ENCODE data around the gene LRRC27.

The LRRC27 gene

DNA sequence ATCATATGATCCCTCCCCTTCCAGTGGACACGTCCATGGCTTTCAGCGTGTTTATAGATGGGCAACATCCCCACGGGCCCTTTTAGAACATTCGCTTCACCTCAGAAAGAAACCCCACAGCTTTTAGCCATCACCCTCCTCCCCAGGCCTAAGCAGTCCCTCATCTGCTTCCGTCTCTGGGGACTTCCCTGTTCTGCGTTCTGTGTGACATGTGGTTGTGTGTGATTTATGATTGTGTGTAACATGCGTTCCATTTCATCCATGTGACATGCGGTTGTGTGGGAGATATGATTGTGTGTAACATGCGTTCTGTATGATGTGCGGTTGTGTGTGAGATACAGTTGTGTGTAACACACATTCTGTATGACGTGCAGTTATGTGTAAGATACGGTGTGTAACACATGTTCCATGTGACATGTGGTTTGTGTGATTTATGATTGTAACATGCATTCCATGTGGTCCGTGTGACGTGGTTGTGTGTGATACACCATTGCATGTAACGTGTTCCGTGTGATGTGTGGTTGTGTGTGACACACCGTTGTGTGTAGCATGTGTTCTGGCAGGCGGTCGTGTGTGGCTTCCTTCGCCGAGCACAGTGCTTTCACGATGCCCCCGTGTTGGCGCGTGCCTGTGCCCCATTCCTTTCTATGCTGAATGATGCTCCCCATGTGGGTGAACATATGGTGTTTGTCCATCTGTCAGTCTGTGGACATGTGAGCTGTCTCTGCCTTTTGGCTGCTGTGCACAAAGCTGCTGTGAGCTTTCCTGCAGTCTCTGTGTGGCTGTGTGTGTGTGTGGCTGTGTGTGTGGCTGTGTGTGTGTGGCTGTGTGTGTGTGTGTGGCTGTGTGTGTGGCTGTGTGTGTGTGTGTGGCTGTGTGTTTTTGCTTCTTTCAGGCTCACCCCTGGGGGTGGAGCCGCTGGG, 91.2 kb downstream of the LRRC27 start:
- no peak overlapping the region for H3K4me3 ChIP-seq (replicated peaks; ENCODE audit: low read depth, low read length)
- no peak for DNase-seq (ENCODE audit: extremely low read depth, low read depth)
- TF ChIP-seq, protein P1, sequence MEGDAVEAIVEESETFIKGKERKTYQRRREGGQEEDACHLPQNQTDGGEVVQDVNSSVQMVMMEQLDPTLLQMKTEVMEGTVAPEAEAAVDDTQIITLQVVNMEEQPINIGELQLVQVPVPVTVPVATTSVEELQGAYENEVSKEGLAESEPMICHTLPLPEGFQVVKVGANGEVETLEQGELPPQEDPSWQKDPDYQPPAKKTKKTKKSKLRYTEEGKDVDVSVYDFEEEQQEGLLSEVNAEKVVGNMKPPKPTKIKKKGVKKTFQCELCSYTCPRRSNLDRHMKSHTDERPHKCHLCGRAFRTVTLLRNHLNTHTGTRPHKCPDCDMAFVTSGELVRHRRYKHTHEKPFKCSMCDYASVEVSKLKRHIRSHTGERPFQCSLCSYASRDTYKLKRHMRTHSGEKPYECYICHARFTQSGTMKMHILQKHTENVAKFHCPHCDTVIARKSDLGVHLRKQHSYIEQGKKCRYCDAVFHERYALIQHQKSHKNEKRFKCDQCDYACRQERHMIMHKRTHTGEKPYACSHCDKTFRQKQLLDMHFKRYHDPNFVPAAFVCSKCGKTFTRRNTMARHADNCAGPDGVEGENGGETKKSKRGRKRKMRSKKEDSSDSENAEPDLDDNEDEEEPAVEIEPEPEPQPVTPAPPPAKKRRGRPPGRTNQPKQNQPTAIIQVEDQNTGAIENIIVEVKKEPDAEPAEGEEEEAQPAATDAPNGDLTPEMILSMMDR (IDR thresholded peaks at IDR 0.05; ENCODE audit: low read depth, low read length, missing control alignments) = no peak

DNA sequence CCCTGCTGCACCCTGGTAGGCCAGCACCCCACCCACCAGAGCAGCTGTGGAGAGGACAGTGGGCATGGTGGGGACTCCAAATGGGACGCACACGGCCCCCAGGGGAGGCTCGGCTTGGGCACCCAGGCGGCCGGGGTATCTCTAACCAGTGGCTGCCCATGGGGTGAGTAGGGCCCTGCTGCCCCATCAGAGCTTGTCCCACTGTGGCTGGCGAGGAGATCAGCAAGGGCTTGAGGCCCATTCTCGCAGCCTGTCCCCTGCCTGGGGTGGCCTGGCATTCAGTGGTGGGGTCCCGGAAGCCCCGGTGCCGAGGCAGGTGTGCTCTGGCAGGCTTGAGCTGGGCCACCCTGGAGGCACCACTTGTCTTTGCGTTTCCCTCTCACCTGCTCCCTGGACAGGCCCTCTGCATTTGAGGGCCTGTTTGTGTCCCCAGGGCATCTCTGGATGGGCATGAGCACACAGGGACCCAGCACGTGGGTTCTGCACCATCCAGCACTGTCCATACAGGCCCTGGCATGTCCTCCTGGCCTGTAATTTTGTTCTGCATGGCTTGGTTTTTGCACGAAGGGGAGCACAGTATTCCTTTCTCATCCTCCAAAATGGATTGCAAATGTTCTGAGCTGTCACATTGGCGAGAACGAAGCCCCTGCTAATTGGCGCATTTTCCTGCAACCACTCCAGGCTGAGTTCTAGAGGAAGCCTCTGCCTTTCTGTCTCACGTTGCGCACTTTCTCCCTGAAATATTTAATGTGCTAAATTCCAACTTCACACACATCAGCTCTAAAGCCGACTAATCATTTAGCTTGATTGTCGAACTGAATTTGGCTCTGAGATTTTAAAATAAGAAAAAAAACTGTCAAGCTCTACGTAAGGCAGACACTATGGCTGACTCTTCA, 92.2 kb downstream of the LRRC27 start:
- no peak for DNase-seq (ENCODE audit: extremely low read depth, low read depth)
- TF ChIP-seq, protein P1 (IDR thresholded peaks at IDR 0.05; ENCODE audit: low read depth, low read length, missing control alignments) = no peak

DNA sequence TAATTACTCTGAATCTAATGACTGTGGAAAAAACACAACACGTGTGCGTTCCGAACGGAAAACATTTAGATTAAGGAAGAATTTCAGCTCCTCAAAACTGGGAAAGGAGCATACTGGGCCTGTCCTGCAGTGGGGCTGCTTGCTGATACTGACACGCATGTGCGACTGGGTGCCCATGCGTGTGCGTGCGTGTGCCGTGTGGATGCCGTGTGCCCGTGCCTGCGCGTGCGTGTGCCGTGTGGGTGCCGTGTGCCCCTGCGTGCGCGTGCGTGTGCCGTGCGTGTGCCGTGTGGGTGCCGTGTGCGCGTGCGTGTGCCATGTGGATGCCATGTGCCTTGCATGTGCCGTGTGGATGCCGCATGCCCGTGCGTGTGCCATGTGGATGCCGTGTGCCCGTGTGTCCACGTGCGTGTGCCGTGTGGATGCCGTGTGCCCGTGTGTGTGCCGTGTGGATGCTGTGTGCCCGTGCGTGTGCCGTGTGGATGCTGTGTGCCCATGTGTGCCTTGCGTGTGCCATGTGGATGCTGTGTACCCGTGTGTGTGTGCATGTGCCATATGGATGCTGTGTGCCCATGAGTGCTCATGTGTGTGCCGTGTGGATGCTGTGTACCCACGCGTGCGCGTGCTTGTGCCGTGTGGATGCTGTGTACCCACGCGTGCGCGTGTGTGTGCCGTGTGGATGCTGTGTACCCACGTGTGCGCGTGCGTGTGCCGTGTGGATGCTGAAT, 93.2 kb downstream of the LRRC27 start:
- TF ChIP-seq, protein P1 (IDR thresholded peaks at IDR 0.05; ENCODE audit: low read depth, low read length, missing control alignments) = no peak
- DNase-seq (ENCODE audit: extremely low read depth, low read depth) = no peak
- H3K4me3 ChIP-seq (replicated peaks; ENCODE audit: low read depth, low read length) = no peak overlapping the region

More for the DNA sequence above, 92.2 kb downstream of the LRRC27 start:
- H3K4me3 ChIP-seq (replicated peaks; ENCODE audit: low read depth, low read length) = no peak overlapping the region

DNA sequence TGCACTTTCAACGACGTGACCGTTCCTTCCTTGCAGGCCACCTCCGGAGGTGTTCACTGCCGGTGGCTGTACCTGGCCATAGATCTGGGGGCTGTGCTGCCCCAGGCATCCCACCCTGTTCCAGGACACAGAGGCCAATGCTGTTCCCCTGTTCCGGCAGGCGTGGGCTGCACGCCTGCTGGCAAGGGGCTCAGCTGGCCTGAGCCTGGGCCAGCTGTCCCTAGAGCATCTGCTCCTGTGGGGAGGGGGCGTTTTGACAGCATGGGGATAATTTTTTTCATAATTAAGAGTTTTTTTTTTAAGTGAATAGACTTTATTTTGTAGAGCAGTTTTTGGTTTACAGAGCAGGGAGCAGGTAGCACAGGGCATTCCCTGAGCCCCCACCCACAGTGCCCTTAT, 93.8 kb downstream of the LRRC27 start:
- TF ChIP-seq, protein P1 (IDR thresholded peaks at IDR 0.05; ENCODE audit: low read depth, low read length, missing control alignments) = no peak
- DNase-seq (ENCODE audit: extremely low read depth, low read depth) = no peak

DNA sequence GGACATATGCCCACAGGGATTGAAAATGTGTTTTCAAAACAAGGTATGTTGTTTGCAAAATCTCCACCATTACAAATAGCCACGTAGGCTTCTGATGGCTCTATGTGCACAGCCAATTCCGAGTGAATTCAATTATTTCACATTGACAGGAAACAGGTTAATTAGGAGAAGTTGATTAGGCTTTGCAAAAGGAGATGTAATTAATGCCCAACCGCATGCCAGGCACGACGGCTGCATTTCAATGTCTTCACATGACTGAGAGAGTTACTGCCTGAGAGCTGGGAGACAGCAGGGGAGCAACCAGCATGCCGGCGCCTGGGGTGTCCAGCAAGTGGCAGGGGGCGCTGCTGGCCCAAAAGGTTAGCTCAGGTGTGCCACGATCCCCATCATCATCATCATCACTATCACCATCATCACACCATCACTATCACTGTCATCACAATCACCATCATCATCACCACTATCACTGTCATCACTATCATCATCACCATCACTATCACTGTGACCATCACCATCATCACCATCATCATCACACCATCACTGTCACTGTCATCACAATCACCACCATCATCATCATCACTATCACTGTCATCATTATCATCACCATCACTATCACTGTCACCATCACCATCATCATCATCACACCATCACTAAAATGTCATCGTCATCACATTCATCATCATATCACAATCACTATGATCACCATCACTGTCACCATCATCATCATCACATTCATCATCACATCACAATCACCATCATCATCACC, 95.2 kb downstream of the LRRC27 start:
- no peak for DNase-seq (ENCODE audit: extremely low read depth, low read depth)
- no peak overlapping the region for H3K4me3 ChIP-seq (replicated peaks; ENCODE audit: low read depth, low read length)
- TF ChIP-seq, protein P1 (IDR thresholded peaks at IDR 0.05; ENCODE audit: low read depth, low read length, missing control alignments) = no peak

More for the DNA sequence above, 93.8 kb downstream of the LRRC27 start:
- H3K4me3 ChIP-seq (replicated peaks; ENCODE audit: low read depth, low read length) = no peak overlapping the region

All from HFF-Myc (cell line).